Regular cardiac myocyte (primary cell): ENCODE data around the gene GOLGA8H. TPM values are rescaled to one million over a fixed set of nuclear protein-coding genes. Genes with fewer than 3 reads are reported as not detected.

Source experiments
- total RNA-seq: library from RNA; depleted of rRNA; stranded (reverse); fragments of >200 nt; gene quantifications from 2 replicates; pipeline ENCODE4 v1.2.3, GENCODE V29; 2014

GOLGA8H gene
- under 0.01 and 0.28 TPM in 2 replicates for total RNA-seq

GRCh38 chr15:30603796-30604195, at the start of gene GOLGA8H:
TSS of gene GOLGA8H (plus strand) at chr15:30604028. CDS start at chr15:30604126, 98 bp downstream.

GRCh38 chr15:30625436-30626193, 21.8 kb downstream of the GOLGA8H start, which contains the start of gene ARHGAP11B:
TSS of gene ARHGAP11B (plus strand) at chr15:30626128.

Other genes with a start within 250 kb of the GOLGA8H start
- gene CHRFAM7A, start 210.5 kb upstream of the GOLGA8H start, total RNA-seq: 0.19 and 0.28 TPM in 2 replicates
- 1.9 and 4.8 TPM in 2 replicates for gene GOLGA8R, start 189.8 kb upstream of the GOLGA8H start, total RNA-seq
- gene GOLGA8Q, start 52.0 kb upstream of the GOLGA8H start, total RNA-seq: 0.58 and 1.4 TPM in 2 replicates